GM10248 (cell line): ENCODE measurements around the gene WIPI1.

Experiments
- CTCF ChIA-PET: fragments of 300-600 bp; sonication (Branson Sonifier 250); formaldehyde crosslinking; extraction: SDS; loops from one replicate; lab custom pipeline; 2021; ENCODE audit warnings: antibody characterized with exemption; lab: Yijun Ruan, JAX
- POLR2A ChIA-PET: fragments of 350-650 bp; sonication (Branson Sonifier 250); formaldehyde crosslinking; extraction: SDS; loops from one replicate; lab custom pipeline; 2020; ENCODE audit warnings: antibody characterized with exemption; lab: Yijun Ruan, JAX
- DNase-seq: peaks from one replicate; pipeline ENCODE4 v3.0.0; 2012; ENCODE audit errors: extremely low spot score
- CTCF ChIP-seq: IDR thresholded peaks from 2 replicates; pipeline ENCODE4 v1.5.1; 2012; ENCODE audit warnings: mild to moderate bottlenecking, low read depth; ENCODE audit errors: extremely low read depth, missing control alignments, control extremely low read depth

Gene WIPI1

GRCh38 chr17:68461589-68461988 is 4.3 kb upstream of the WIPI1 start:
- ChIA-PET CTCF (interaction anchor here (1.1 to 4.1 kb wide), 14 partner anchors 8 to 289 kb away, joined by 3 to 28 read pairs (median 5); no protein-coding TSS in a partner anchor), POLR2A (no interaction called here)
- TF ChIP-seq CTCF: no peak
- no peak for DNase-seq

- POLR2A ChIA-PET: no interaction called here
- DNase-seq: no peak
- CTCF ChIA-PET: interaction anchor here (1.0 to 5.1 kb wide), 17 partner anchors 8 to 404 kb away, joined by 3 to 28 read pairs (median 4); no protein-coding TSS in a partner anchor
- no peak for TF ChIP-seq CTCF
Observed at GRCh38 chr17:68461122-68461539, 3.8 kb upstream of the WIPI1 start.

GRCh38 chr17:68460715-68461114 is 3.4 kb upstream of the WIPI1 start:
- ChIA-PET CTCF (interaction anchor here (0.7 to 5.1 kb wide), 12 partner anchors 8 to 404 kb away, joined by 3 to 28 read pairs (median 3); no protein-coding TSS in a partner anchor), POLR2A (no interaction called here)
- TF ChIP-seq CTCF: no peak
- DNase-seq: no peak

- ChIA-PET CTCF (interaction anchor here (0.7 to 5.1 kb wide), 11 partner anchors 9 to 403 kb away, joined by 3 to 28 read pairs (median 3); no protein-coding TSS in a partner anchor), POLR2A (no interaction called here)
- no peak for TF ChIP-seq CTCF
- no peak for DNase-seq
Observed at GRCh38 chr17:68460146-68460545, 2.9 kb upstream of the WIPI1 start.

GRCh38 chr17:68459037-68459639 is 1.8 kb upstream of the WIPI1 start:
- no peak for DNase-seq
- ChIA-PET POLR2A (no interaction called here), CTCF (interaction anchor here (0.8 to 5.1 kb wide), 16 partner anchors 9 to 287 kb away, joined by 3 to 24 read pairs (median 6); no protein-coding TSS in a partner anchor)
- TF ChIP-seq CTCF: no peak

- ChIA-PET CTCF (interaction anchor here (0.8 to 5.1 kb wide), 19 partner anchors 9 to 467 kb away, joined by 3 to 24 read pairs (median 6); no protein-coding TSS in a partner anchor), POLR2A (interaction anchor here (0.6 to 1.3 kb wide), 3 partner anchors 21 to 281 kb away, joined by 3 to 5 read pairs (median 4); partner anchors contain the start of gene AMZ2)
- no peak for DNase-seq
- no peak for TF ChIP-seq CTCF
Observed at GRCh38 chr17:68458260-68459036, 1.2 kb upstream of the WIPI1 start.
